GM10266 (cell line): ENCODE results near the gene RBM20.

ENCODE experiments used
- DNase-seq: peaks from one replicate; pipeline ENCODE4 v3.0.0; 2012; ENCODE audit errors: extremely low spot score
- TF ChIP-seq, protein P1 (sequence below): IDR thresholded peaks from 2 replicates; pipeline ENCODE4 v1.5.1; 2012; ENCODE audit warnings: mild to moderate bottlenecking, low read depth; ENCODE audit not compliant: control insufficient read depth, insufficient read depth; ENCODE audit errors: missing control alignments

The RBM20 gene

DNA sequence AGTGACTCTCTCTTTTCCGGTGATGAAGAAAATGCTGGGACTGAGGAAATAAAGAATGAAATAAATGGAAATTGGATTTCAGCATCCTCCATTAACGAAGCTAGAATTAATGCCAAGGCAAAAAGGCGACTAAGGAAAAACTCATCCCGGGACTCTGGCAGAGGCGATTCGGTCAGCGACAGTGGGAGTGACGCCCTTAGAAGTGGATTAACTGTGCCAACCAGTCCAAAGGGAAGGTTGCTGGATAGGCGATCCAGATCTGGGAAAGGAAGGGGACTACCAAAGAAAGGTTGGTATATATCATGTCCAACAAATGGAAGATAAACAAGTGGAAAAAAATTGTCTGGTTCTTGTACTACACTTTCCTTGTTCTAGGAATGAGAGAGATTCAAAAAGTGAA lies 237.1 kb downstream of the RBM20 start:
- no peak for DNase-seq
- TF ChIP-seq, protein P1, sequence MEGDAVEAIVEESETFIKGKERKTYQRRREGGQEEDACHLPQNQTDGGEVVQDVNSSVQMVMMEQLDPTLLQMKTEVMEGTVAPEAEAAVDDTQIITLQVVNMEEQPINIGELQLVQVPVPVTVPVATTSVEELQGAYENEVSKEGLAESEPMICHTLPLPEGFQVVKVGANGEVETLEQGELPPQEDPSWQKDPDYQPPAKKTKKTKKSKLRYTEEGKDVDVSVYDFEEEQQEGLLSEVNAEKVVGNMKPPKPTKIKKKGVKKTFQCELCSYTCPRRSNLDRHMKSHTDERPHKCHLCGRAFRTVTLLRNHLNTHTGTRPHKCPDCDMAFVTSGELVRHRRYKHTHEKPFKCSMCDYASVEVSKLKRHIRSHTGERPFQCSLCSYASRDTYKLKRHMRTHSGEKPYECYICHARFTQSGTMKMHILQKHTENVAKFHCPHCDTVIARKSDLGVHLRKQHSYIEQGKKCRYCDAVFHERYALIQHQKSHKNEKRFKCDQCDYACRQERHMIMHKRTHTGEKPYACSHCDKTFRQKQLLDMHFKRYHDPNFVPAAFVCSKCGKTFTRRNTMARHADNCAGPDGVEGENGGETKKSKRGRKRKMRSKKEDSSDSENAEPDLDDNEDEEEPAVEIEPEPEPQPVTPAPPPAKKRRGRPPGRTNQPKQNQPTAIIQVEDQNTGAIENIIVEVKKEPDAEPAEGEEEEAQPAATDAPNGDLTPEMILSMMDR = no peak

- DNase-seq = no peak
- TF ChIP-seq, protein P1 = no peak
Observed at GRCh38 chr10:110881905-110882304, 237.8 kb downstream of the RBM20 start.

DNA sequence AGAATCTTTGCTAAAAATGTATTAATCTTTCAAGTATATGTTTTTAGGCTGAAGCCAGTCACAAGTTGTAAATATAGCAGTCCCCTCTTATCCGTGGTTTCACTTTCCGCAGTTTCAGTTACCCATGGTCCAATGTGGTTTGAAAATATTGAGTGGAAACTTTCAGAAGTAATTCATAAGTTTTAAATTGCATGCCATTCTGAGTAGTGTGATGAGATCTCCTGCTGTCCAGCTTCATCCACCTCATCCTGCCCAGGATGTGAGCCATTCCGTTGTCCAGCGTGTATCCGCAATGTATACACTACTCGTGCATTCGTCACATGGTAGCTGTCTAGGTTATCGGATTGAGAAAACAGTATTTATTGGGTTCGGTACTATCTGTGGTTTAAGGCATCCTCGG lies 239.8 kb downstream of the RBM20 start:
- no peak for DNase-seq
- TF ChIP-seq, protein P1 = no peak

- DNase-seq = no peak
Observed at GRCh38 chr10:110885932-110886674, 242.0 kb downstream of the RBM20 start.

GRCh38 chr10:110887560-110887959 lies 243.4 kb downstream of the RBM20 start:
- TF ChIP-seq, protein P1 = no peak
- DNase-seq = no peak

More at GRCh38 chr10:110885932-110886674, 242.0 kb downstream of the RBM20 start:
- TF ChIP-seq, protein P1 = no peak
